GM18868 (cell line): ENCODE results near the gene CKAP5.
"Not testable (repeated sequence)": the region's sequence is repeated elsewhere in the genome, so short reads cannot be mapped to it uniquely, and the experiment has no call there.

Source experiments
- ATAC-seq: cut with Tn5 transposase; IDR thresholded peaks from one replicate; pipeline ENCODE4 v1.9.1; 2021; ENCODE audit warnings: mild to moderate bottlenecking, moderate library complexity; ENCODE audit not compliant: unreplicated experiment

CKAP5 gene

DNA sequence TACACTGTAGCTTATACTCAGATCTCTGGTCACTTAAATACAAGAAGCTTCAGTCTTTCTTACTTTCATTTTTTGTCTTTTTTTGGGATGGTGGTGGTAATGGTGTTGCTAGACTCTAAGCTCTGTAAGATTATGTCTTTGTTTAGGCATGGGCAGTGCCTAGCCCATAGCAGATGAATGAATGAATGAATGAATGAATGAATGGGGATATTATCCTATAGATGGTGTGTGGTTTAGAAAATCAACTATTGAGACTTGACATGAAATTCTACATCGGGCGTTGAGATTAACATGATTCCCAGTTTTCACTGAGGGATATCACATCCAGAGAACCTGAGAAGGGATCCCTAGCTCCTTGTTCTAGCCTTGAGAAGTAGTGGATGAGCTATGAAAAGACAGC is 9.8 kb upstream of the CKAP5 start:
- no peak for ATAC-seq

DNA sequence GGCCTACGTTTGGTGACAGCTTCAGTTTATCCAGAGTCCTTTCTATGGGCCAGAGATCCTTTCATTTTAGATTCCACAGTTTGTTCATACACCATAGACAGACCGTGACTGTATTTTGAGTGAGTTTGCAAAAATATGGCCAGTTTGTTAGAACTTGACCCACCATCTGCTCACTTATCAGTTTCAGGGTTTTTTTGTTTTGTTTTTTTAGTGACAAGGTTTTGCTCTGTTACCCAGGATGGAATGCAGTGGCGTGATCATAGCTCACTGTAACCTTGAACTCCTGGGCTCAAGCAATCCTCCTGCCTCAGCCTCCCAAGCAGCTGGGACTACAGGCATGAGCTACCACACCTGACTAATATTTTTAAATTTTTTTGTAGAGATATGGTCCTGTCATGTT is 9.1 kb upstream of the CKAP5 start:
- no peak for ATAC-seq

DNA sequence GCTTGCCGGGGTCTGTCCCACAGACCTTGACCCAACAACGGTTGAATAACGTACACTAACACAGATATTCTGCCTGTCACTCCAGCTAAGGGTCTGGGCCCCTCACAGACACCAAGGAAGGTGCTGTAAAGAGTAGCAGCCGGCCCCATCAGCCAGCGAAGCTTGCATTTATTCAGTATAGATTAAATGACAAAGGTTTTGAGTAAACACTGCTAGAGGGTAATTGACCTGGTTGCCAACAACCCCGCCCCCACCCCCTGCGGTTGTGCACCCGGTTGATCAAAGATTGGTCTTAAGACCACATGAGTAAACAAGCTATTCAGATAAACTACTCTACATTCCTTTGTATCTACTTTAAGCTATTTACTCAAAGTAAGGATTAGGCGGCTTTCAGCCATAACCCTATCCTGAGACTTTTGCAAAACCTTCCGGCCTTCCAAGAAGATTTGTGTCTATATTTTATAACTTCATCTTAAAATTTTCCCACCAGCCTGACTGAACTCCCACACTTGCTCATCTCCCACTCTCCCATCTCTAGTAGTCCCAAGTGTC is 4.8 kb upstream of the CKAP5 start:
- no peak for ATAC-seq

DNA sequence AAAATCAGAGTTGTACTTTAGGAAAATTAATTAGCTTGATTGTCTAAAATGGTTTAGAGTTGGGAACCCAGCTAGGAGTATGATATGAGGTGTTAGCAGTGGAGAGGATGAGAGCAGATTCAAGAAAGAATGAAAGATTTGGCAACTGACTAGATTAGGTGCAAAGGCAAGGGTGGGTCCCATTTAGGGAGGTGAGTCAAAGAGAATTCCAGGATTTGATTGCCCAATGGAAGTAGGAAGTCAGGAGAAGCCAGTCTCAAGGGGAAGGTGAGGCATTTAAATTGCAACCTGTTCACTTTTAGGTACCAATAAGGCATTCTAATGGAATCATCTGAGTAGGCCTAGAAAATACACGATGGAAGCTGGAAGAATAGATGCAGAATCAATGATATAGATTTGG is 3.6 kb upstream of the CKAP5 start:
- no peak for ATAC-seq

GRCh38 chr11:46846510-46846830 is 390 bp upstream of the CKAP5 start:
- peak; percentile 2 for ATAC-seq

GRCh38 chr11:46845440-46845739 is 690 bp downstream of the CKAP5 start:
- no peak for ATAC-seq

DNA sequence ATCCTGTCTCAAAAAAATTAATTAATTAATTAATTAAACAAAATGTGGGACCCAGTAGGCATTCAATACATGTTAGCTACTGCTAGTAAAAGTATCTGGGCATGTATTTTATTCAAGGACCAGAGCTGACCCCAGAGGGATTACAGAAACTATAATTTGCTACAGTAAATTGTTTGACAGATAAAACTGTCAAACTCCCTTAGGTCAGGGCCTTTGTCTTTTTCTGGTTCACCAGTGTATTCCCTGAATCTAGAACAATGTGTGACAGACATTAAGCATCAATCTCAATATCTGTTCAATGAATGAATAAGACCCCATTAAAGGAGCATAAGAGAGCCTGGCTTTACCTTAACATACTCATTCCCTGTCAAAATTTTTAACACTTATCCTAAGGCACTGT is 6.0 kb downstream of the CKAP5 start:
- no peak for ATAC-seq

DNA sequence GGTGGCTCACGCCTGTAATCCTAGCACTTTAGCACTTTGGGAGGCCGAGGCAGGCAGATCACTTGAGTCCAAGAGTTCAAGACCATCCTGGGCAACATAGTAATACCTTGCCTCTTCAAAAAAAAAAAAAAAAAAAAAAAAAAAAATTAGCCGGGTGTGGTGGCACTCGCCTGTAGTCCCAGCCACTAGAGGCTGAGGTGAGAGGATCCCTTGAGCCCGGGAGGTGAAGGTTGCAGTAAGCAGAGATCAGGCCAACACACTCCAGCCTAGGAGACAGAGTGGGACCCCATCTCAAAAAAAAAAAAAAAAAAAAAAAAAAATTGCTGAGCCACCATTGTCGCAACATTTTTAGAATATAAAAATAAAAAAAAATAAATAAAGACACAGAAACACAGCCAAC is 7.6 kb downstream of the CKAP5 start:
- no peak for ATAC-seq

- ATAC-seq, result no peak
These were observed 8.2 kb downstream of the CKAP5 start for GRCh38 chr11:46837860-46838259.

DNA sequence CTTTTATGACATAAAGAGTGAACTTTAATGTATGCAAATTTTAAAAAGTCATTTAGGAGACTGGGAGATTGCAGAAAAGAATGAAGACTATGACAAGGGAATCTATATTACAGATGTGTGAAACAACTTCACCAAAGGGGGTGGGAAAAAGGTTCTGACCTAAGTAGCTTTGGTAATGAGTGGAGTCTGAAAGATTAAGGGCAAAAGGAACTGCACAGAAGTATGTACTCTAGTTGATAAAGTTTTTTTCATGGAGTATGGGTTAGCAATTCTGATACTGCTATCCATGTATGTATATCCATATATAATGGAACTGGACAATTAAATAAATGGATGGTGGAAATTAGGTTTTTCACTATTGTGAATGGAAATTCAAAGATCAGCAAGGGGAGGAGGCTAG is 9.2 kb downstream of the CKAP5 start:
- no peak for ATAC-seq

DNA sequence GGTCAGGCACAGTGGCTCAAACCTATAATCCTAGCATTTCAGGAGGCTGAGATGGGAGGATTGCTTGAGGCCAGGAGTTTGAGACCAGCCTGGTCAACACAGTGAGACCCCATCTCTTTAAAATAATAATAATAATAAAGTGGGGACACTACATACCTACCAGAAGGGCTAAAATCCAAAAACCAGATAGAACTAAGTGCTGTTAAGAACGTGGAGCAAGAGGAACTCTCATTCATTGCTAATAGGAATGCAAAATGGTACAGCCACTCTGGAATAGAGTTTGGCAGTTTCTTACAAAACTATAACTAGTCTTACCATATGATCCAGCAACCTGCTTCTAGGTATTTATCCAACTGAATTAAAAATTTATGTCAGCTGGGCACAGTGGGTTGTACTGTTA is 9.6 kb downstream of the CKAP5 start:
- no peak for ATAC-seq

DNA sequence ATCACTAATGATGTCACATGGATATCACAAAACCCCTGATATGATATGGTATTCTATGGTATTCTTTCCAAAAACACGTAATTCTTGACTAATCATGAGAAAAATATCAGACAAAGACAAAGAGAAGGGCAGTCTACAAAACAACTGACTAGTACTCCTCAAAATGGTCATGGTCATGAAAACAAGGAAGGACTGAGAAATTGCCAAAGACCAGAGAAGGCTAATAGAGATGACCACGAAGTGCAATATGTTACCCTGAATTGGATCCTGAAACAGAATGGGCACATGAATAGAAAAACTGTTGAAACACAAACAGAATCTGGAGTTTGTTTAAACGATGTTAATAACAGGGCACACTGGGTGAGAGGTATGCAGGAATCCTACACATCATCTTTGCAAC is 10.2 kb downstream of the CKAP5 start:
- ATAC-seq, result no peak

DNA sequence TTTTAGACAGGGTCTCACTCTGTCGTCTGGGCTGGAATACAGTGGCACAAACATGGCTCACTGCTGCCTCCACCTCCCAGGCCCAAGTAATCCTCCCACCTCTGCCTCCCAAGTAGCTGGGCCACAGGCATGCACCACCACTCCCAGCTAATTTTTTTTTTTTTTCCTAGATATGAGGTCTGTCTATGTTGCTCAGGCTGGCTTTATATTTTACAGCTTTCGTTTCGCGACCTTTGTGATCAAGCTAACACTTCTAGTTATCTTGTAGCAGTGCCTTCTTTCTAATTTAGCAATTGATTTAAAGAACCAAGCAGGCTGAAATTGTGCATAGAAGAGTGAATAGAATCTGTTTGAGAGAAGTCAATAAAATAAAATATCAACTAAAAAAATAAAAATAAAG is 11.3 kb downstream of the CKAP5 start:
- ATAC-seq, result no peak

DNA sequence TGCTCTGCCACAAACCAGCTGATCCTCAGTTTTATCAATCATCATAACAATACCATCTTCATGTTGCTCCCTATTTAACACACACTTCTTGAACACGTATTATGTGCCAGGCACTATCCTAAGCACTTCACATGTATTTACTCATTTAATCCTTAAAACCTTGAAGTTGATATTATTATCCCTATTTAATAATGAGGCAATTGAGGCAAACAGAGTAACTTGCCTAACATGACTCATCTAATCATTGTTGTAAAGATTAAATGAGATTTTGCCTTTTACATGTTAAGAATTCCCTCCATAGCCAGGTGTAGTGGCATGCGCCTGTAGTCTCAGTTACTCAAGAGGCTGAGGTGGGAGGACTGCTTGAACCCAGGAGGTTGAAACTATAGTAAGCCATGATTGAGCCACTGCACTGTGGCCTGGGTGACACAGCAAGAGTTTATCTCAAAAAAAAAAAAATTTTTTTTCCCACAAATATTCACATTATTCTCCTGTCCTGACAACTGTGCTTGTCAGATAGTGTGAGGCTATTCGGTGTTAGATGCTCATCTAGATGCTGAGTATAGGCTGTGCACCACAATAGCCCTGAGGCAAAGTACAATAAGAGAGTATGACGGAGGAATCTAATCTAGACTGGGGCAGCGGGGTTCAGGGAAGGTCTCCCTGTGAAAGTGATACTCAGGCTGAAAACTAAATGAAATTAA is 13.4 kb downstream of the CKAP5 start:
- ATAC-seq, result no peak

- ATAC-seq, result no peak
These were observed 18.1 kb downstream of the CKAP5 start for GRCh38 chr11:46827995-46828394.

DNA sequence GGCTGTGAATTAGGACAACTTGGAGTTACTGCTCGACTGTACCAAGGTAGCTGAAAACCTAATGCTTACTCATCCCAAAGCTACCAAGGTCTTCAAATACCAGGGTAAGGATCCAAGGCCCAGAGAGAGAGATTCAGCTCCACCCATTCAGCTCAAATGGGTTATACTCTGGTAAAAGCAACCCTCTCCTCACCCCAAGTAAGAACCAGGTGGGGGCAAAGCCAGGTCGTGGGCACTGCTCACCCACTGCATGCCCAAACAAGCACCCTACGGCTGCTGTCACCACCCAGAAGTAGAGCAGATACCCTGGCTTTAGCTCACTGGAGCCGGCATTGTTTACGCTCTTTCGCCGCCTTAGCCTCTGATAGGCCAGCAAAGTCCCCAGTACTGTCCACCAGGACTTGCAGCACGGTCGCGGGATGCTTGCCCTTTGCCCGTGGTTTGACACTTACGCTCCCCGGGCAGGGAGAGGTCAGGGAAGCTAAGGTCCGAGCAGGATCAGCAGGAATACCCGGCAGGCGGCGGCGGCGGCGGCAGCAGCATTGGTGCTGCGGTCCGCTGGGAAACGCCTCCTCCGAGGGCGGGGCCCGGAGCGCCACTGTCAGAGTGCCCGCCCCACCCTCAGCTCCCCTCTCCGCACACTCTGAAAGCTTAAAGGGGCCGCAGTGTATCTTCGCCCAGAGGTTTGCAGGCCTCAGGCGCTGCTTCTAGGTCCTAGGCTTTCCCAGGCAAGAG is 19.6 kb downstream of the CKAP5 start:
- peak; percentile 100 for ATAC-seq

GRCh38 chr11:46808799-46809431 is 37.2 kb downstream of the CKAP5 start:
- no peak for ATAC-seq

- ATAC-seq, result no peak
These were observed 44.2 kb downstream of the CKAP5 start for GRCh38 chr11:46801694-46802470.

- ATAC-seq, result no peak
These were observed 45.9 kb downstream of the CKAP5 start for GRCh38 chr11:46800177-46800576.

DNA sequence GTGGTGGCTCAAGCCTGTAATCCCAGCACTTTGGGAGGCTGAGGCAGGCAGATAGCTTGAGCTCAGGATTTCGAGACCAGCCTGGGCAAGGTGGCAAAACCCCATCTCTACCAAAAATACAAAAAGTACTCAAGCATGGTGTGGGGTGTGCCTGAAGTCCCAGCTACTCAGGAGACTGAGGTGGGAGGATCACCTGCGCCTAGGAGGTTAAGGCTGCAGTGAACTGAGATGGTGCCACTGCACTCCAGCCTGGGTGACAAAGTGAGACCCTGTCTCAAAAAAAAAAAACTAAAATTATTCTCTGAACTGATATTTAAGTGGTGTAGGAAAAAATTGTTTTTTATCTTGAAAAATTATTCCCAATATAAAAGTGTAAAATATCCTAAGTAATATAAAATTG is 46.4 kb downstream of the CKAP5 start:
- ATAC-seq, result not testable (repeated sequence)

GRCh38 chr11:46778416-46778815 is 67.7 kb downstream of the CKAP5 start:
- ATAC-seq, result no peak

- ATAC-seq, result no peak
These were observed 69.2 kb downstream of the CKAP5 start for GRCh38 chr11:46776878-46777277.
